Measurements from ENCODE around the gene MYZAP. TPM values are rescaled to one million over a fixed set of nuclear protein-coding genes. Genes with fewer than 3 reads are reported as not detected.

The MYZAP gene
- total and polyA plus RNA-seq, 2 of the 8 experiments (the other 6 are each of a cell fraction or from before 2014, with no cell fraction given), result 0.41 to 0.65 TPM

- H3K27me3 ChIP-seq (replicated peaks in 1 of 4; ENCODE audit: control insufficient read depth in 3 of 4, extremely low read depth in 1 of 4, insufficient read depth in 3 of 4, low read length in 3 of 4), result no peaks in the 10 kb centered on the region
- ChIA-PET POLR2A (ENCODE audit: partially characterized antibody) (no interaction called here), CTCF (ENCODE audit: partially characterized antibody) (interaction anchor here (1.1 to 4.2 kb wide), 6 partner anchors 7 to 93 kb away, joined by 3 to 24 read pairs (median 5); no protein-coding TSS in a partner anchor)
- H3K56ac ChIP-seq (replicated peaks; ENCODE audit: insufficient read length, low read depth, low read length), result no peak overlapping the region
- H3K18ac ChIP-seq (ENCODE audit: extremely low read depth, low read length), result no peak overlapping the region
- H2BK15ac ChIP-seq (ENCODE audit: low read length), result no peak overlapping the region
- no peak overlapping the region for H2BK12ac ChIP-seq (ENCODE audit: low read depth, low read length)
- H3K4me3 ChIP-seq (ENCODE audit: extremely low read depth in 1 of 4, insufficient read depth in 2 of 4, low read depth in 3 of 4, low read length in 4 of 4), result no peak overlapping the region
- no peak overlapping the region for H3K27ac ChIP-seq (ENCODE audit: low read depth, low read length)
- H2AK5ac ChIP-seq (ENCODE audit: low read depth, low read length), result no peak overlapping the region
- no peaks in the 10 kb centered on the region for H4K20me1 ChIP-seq (replicated peaks in 1 of 2; ENCODE audit: control insufficient read depth in 1 of 2, insufficient read depth in 2 of 2, low read length in 2 of 2)
- H3K36me3 ChIP-seq (ENCODE audit: control insufficient read depth in 2 of 4, insufficient read depth in 4 of 4, low read length in 3 of 4), result no peaks in the 10 kb centered on the region
- H3K9ac ChIP-seq (replicated peaks in 1 of 4; ENCODE audit: extremely low read depth in 1 of 4, low read depth in 3 of 4, low read length in 3 of 4), result no peak overlapping the region
- H3K14ac ChIP-seq (ENCODE audit: insufficient read length), result no peak overlapping the region
- no peaks in the 10 kb centered on the region for H3K23me2 ChIP-seq (ENCODE audit: low read depth, low read length)
- no peaks in the 10 kb centered on the region for H3K79me2 ChIP-seq (ENCODE audit: control insufficient read depth in 1 of 2, insufficient read depth in 2 of 2, low read length in 2 of 2)
- H3K9me3 ChIP-seq (ENCODE audit: insufficient read depth in 2 of 2, low read depth in 1 of 2, low read length in 1 of 2), result no peaks in the 10 kb centered on the region
- DNase-seq (ENCODE audit: low read depth in 1 of 2, low spot score in 2 of 2), result no peak
- no peak overlapping the region for H3K4ac ChIP-seq (replicated peaks; ENCODE audit: insufficient read length, low read depth, low read length)
- WGBS, 2 experiments (ENCODE audit: extremely low coverage in 1 of 2, insufficient coverage in 1 of 2, insufficient read length in 1 of 2, insufficient replicate concordance in 2 of 2, low coverage in 1 of 2, low lambda C conversion rate in 2 of 2, missing lambda C conversion rate in 1 of 2), result 92% methylated on average over 1 of the region's 1 CpG; no CpG with 5 or more reads in 1 of the 2 experiments
- H3K23ac ChIP-seq (ENCODE audit: insufficient read length), result no peak overlapping the region
- H3K79me1 ChIP-seq (ENCODE audit: low read depth, low read length), result no peaks in the 10 kb centered on the region
- H2AFZ ChIP-seq (ENCODE audit: low read length), result no peak overlapping the region
- no peak overlapping the region for H4K8ac ChIP-seq (ENCODE audit: extremely low read depth, insufficient read depth, low read length)
- no peak overlapping the region for H4K91ac ChIP-seq (replicated peaks; ENCODE audit: insufficient read length, low read length)
- H2BK5ac ChIP-seq (ENCODE audit: low read depth, low read length), result no peak overlapping the region
- no peak overlapping the region for H2BK120ac ChIP-seq (replicated peaks; ENCODE audit: low read depth, low read length)
- no peak for FAIRE-seq
- no peaks in the 10 kb centered on the region for H3K4me1 ChIP-seq (replicated peaks in 1 of 4; ENCODE audit: control insufficient read depth in 3 of 4, insufficient read depth in 4 of 4, low read length in 3 of 4)
- H3K4me2 ChIP-seq (ENCODE audit: insufficient read depth in 1 of 2, low read depth in 2 of 2, low read length in 2 of 2), result no peak overlapping the region
- H2BK20ac ChIP-seq (ENCODE audit: low read length), result no peak overlapping the region
- H4K5ac ChIP-seq (ENCODE audit: insufficient read length, low read depth, low read length), result no peak overlapping the region
- no peak for TF ChIP-seq ZNF274 (IDR thresholded peaks at IDR 0.05; ENCODE audit: borderline replicate concordance, extremely low read depth, low read length)
- TF ChIP-seq POLR2A (IDR thresholded peaks at IDR 0.05; ENCODE audit: control extremely low read depth in 1 of 2, low read depth in 2 of 2, low read length in 2 of 2), result no peak
- TF ChIP-seq TAF1 (IDR thresholded peaks at IDR 0.05; ENCODE audit: low read depth, low read length), result no peak
- TF ChIP-seq RFX5 (IDR thresholded peaks at IDR 0.05; ENCODE audit: borderline replicate concordance, low read depth, low read length), result no peak
- TF ChIP-seq EGR1 (IDR thresholded peaks at IDR 0.05; ENCODE audit: borderline replicate concordance, low read depth, low read length), result no peak
- TF ChIP-seq E2F6 (IDR thresholded peaks at IDR 0.05), result no peak
- TF ChIP-seq KDM4A (IDR thresholded peaks at IDR 0.05; ENCODE audit: low read depth, low read length, severe bottlenecking), result no peak
- TF ChIP-seq NRF1 (IDR thresholded peaks at IDR 0.05; ENCODE audit: low read depth, low read length), result no peak
Observed at GRCh38 chr15:57657619-57658018, 65.9 kb downstream of the MYZAP start.

All from H1 (cell line).